Tibial nerve (tissue), 4 donors: ENCODE results near the gene HRC. TPM values are rescaled to one million over a fixed set of nuclear protein-coding genes. Genes with fewer than 3 reads are reported as not detected.
"Not testable (repeated sequence)": the region's sequence is repeated elsewhere in the genome, so short reads cannot be mapped to it uniquely, and the experiment has no call there.

Experiments
- DNase-seq, 2 donors: peaks; one replicate each; pipeline ENCODE4 v3.0.0-alpha.2; 2019; ENCODE audit warnings: low spot score in 2 of 2
- H3K27ac ChIP-seq, 4 donors: fragments of 200-600 bp; sonication (generic) in 3 of 4; one replicate each; pipeline ENCODE4 v1.5.1; 2017 to 2019; ENCODE audit warnings: mild to moderate bottlenecking in 1 of 4
- H3K27me3 ChIP-seq, 2 donors: fragments of 200-600 bp; sonication (generic) in 1 of 2; one replicate each; pipeline versions ENCODE4 v1.5.1 to v1.6.0; 2017 to 2019
- H3K36me3 ChIP-seq, 3 donors: fragments of 200-600 bp; sonication (generic); one replicate each; pipeline ENCODE4 v1.5.1; 2018 to 2019
- H3K4me1 ChIP-seq, 4 donors: fragments of 200-600 bp; sonication (generic) in 3 of 4; one replicate each; pipeline ENCODE4 v1.5.1; 2017 to 2019
- H3K4me3 ChIP-seq, 4 donors: fragments of 200-600 bp; sonication (generic) in 3 of 4; one replicate each; pipeline ENCODE4 v1.5.1; 2017 to 2019; ENCODE audit warnings: mild to moderate bottlenecking in 1 of 4, moderate library complexity in 1 of 4
- H3K9me3 ChIP-seq, 4 donors: fragments of 200-600 bp; sonication (generic) in 3 of 4; one replicate each; pipeline ENCODE4 v1.5.1; 2017 to 2019
- CTCF ChIP-seq, 5 experiments: fragments of 200-600 bp in 3 of 5; fragments of 450-650 bp in 2 of 5; sonication (generic) in 3 of 5; IDR thresholded peaks; one replicate each; pipeline ENCODE4 v1.5.1; 2016 to 2019; ENCODE audit warnings: antibody characterized with exemption in 5 of 5, mild to moderate bottlenecking in 3 of 5, moderate library complexity in 2 of 5
- EP300 ChIP-seq, 2 donors: sonication (generic); formaldehyde crosslinking; IDR thresholded peaks; one replicate each; pipeline ENCODE4 v1.6.1; 2017; ENCODE audit warnings: antibody characterized with exemption in 2 of 2, mild to moderate bottlenecking in 1 of 2
- POLR2A ChIP-seq, 2 donors: fragments of 450-650 bp; IDR thresholded peaks; one replicate each; pipeline ENCODE4 v1.6.1; 2017; ENCODE audit warnings: antibody characterized with exemption in 2 of 2, mild to moderate bottlenecking in 2 of 2, moderate library complexity in 2 of 2
- WGBS, 2 donors: methylation state at CpG; one replicate each; pipeline ENCODE4 v1.1.5; 2018; 5-methylcytosine and 5-hydroxymethylcytosine counted together
- total RNA-seq, 4 donors: library from RNA; depleted of rRNA; stranded (reverse); fragments of >200 nt; gene quantifications; one replicate each; pipeline ENCODE4 v1.1.0, GENCODE V29; 2016

Gene HRC
- total RNA-seq, 4 donors from 2014 or later = 0.60 to 4.3 (median 2.6) TPM

GRCh38 chr19:49186108-49186507 lies 30.9 kb upstream of the HRC start:
- no peak for DNase-seq
- WGBS, 2 donors = 65 to 84% methylated on average over 5 of the region's 5 CpGs
- no peak for TF ChIP-seq EP300 (IDR thresholded peaks at IDR 0.05)
- TF ChIP-seq CTCF (IDR thresholded peaks at IDR 0.05) = no peak
- no peak for TF ChIP-seq POLR2A (IDR thresholded peaks at IDR 0.05)
- H3K36me3 ChIP-seq = peaks cover 0 to 61% (median 0%) of the 10 kb centered on the region in 3 donors
- no peak overlapping the region for H3K4me3 ChIP-seq
- H3K27ac ChIP-seq = no peak overlapping the region
- H3K9me3 ChIP-seq = peaks cover 0 to 11% (median 0%) of the 10 kb centered on the region in 4 donors
- no peaks in the 10 kb centered on the region for H3K27me3 ChIP-seq
- no peaks in the 10 kb centered on the region for H3K4me1 ChIP-seq

DNA sequence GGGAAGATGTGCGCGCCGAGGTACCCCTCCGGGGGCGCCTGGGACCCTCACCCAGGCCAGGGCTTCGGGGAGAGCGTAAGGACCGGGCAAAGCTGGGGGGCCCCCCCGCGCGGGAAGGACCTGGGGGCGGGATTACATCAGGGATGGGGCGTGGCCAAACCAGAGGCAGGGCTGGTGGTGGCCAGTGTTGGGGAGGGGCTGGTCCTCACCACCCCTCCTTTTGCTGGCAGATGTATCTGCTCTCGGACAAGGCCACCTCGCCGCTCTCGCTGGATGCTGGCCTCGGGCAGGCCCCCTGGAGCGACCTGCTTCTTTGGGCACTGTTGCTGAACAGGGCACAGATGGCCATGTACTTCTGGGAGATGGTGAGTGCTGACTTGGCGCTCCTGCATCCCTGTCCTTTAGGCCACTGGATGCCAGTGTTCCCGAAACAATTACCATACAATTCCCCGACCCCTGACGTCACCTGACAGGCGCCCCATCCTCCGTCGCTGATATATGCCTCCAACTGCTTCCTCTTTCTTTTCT lies 27.7 kb upstream of the HRC start:
- H3K4me3 ChIP-seq = no peak overlapping the region
- 55 to 75% methylated on average over 26 of the region's 26 CpGs for WGBS, 2 donors
- DNase-seq = no peak
- no peaks in the 10 kb centered on the region for H3K27me3 ChIP-seq
- peaks cover 0 to 41% (median 0%) of the 10 kb centered on the region in 3 donors for H3K36me3 ChIP-seq
- no peak overlapping the region for H3K27ac ChIP-seq
- H3K4me1 ChIP-seq = no peaks in the 10 kb centered on the region
- peaks cover 0 to 11% (median 0%) of the 10 kb centered on the region in 4 donors for H3K9me3 ChIP-seq
- no peak for TF ChIP-seq CTCF (IDR thresholded peaks at IDR 0.05)
- TF ChIP-seq EP300 (IDR thresholded peaks at IDR 0.05) = no peak
- TF ChIP-seq POLR2A (IDR thresholded peaks at IDR 0.05) = no peak

DNA sequence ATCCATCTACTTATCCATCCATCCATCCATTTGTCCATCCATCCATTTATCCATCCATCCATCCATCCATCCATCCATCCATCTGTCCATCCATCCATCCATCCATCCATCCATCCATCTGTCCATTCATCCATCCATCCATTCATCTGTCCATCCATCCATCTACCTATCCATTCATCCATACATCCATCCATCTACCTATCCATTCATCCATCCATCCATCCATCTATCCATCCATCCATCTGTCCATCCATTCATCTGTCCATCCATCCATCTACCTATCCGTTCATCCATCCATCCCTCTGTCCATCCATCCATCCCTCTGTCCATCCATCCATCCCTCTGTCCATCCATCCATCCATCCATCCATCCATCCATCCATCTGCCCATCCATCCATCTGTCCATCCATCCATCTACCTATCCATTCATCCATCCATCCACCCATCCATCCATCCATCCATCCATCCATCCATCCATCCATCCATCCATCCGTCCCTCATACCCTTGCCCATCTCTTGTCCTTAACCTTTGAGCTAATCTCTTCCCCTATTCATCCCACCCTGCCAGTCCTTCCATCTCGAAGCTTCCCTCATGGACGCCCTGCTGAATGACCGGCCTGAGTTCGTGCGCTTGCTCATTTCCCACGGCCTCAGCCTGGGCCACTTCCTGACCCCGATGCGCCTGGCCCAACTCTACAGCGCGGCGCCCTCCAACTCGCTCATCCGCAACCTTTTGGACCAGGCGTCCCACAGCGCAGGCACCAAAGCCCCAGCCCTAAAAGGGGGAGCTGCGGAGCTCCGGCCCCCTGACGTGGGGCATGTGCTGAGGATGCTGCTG lies 27.0 kb upstream of the HRC start:
- Histone ChIP-seq H3K9me3 (peaks cover 0 to 11% (median 0%) of the 10 kb centered on the region in 4 donors), H3K36me3 (peaks cover 0 to 44% (median 0%) of the 10 kb centered on the region in 3 donors)
- not testable (repeated sequence) for DNase-seq, H3K4me3 ChIP-seq, H3K27ac ChIP-seq, H3K4me1 ChIP-seq, H3K27me3 ChIP-seq
- WGBS, 2 donors = 70 to 80% methylated on average over 20 of the region's 20 CpGs

GRCh38 chr19:49180659-49181058 lies 25.5 kb upstream of the HRC start:
- Histone ChIP-seq H3K4me1 (no peaks in the 10 kb centered on the region), H3K36me3 (peaks cover 0 to 40% (median 0%) of the 10 kb centered on the region in 3 donors), H3K4me3 (no peak overlapping the region), H3K27me3 (no peaks in the 10 kb centered on the region), H3K9me3 (peaks cover 0 to 11% (median 0%) of the 10 kb centered on the region in 4 donors), H3K27ac (no peak overlapping the region)
- no peak for DNase-seq
- no peak for TF ChIP-seq EP300 (IDR thresholded peaks at IDR 0.05)
- no peak for TF ChIP-seq CTCF (IDR thresholded peaks at IDR 0.05)
- TF ChIP-seq POLR2A (IDR thresholded peaks at IDR 0.05) = no peak
- 92 to 93% methylated on average over 4 of the region's 4 CpGs for WGBS, 2 donors

DNA sequence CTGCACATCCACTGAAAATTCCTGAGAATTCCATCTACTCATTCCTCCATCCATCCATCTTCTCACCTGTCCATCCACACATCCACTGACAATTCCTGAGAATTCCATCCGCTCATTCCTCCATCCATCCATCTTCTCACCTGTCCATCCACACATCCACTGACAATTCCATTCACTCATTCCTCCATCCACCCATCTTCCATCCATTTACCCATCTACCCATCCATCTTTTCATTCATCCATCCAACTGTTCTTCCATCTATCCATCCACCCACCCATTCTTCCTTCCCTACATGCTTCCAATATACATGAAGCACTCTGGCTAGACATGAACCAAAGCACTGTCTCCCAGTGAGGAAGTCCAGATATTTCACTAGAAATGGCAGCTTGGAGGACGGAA lies 18.0 kb upstream of the HRC start:
- no peak for TF ChIP-seq EP300 (IDR thresholded peaks at IDR 0.05)
- no peak for TF ChIP-seq POLR2A (IDR thresholded peaks at IDR 0.05)
- no peak for TF ChIP-seq CTCF (IDR thresholded peaks at IDR 0.05)
- Histone ChIP-seq H3K9me3 (no peaks in the 10 kb centered on the region), H3K27ac (no peak overlapping the region), H3K27me3 (no peaks in the 10 kb centered on the region), H3K4me1 (no peaks in the 10 kb centered on the region), H3K4me3 (no peak overlapping the region), H3K36me3 (peaks cover 0 to 61% (median 0%) of the 10 kb centered on the region in 3 donors)
- WGBS, 2 donors = 94 to 96% methylated on average over 2 of the region's 2 CpGs
- DNase-seq = no peak
